Activated CD4-positive, CD25-positive, alpha-beta regulatory T cell treated with anti-CD3 and anti-CD28 coated beads, Interleukin-2, amount 50 U/mL, for 24 hours (primary cell): ENCODE measurements around the gene SLC25A38.

Experiments
- ATAC-seq, 2 donors: fragments of 150-1000 bp; cut with Tn5 transposase; one replicate each; pipeline ENCODE4 v1.10.0; 2021; ENCODE audit warnings: mild to moderate bottlenecking in 1 of 2, moderate library complexity in 1 of 2

The SLC25A38 gene

DNA sequence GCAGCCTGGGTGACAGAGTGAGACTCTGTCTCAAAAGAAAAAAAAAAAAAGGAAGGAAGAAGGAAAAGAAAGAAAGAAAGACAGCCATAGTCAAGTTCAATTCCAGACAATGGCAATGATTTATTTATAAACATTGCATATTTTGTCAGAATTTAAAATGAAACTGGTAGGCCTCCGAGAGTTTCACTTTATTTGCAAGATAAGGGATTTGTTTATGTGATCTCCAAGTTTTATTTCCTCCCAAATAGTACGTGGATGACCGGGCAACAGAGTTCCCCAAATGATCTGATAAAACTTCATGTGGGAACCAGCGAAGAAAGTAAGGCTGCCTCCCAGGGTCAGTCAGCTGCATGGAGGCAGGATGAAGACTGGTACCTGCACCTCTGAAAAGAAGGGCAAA lies 55.7 kb downstream of the SLC25A38 start:
- no peak for ATAC-seq

DNA sequence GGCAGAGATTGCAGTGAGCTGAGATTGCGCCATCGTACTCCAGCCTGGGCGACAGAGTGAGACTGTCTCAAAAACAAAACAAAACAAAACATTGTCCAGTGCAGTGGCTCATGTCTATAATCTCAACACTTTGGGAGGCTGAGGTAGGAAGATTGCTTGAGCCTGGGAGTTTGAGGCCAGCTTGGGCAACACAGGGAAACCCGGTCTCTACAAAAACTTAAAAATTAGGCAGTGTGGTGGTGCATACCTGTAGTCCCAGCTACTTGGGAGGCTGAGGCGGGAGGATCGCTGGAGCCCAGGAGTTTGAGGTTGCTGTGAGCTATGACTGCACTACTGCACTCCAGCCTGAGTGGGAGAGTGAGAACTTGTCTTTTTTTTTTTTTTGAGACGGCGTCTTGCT lies 57.1 kb downstream of the SLC25A38 start:
- ATAC-seq, result no peak

DNA sequence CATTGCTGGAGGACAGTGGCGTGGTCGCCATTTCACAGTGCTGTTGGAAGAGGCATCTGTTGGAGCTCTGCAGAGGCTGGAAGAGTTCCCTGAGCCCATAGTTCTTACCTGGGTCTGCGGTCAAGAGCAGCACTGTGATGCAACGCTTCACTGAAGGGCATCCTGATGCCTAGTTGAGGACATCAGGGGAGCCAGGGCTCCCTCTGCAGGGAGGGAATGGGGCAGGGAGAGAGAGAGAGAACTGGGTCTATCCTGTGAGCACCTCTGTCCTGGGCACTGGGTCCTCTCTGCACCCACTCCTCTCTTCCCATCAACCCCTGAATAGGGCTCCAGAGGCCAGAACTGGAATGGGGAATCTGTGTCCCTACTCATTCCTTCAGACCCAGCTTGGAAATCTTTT lies 60.4 kb downstream of the SLC25A38 start:
- ATAC-seq, result no peak

DNA sequence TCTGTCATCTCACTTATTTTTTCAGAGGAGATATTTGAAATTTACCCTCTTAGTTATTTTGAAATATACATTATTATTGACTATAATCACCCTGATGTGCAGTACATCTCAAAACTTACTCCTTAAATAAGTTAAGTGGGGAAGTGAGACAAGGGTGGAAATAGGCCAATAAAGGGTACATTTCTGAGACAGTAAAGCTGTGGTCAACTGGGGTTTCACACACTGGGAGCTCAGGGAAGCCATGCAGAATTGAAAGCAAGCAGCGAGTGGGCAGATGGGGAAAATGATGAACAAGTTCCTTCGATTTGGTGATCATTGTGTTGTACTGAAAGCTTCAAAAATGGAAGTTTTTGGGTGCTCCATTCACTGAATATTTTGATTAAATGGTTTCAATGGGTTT lies 62.8 kb downstream of the SLC25A38 start:
- no peak for ATAC-seq

DNA sequence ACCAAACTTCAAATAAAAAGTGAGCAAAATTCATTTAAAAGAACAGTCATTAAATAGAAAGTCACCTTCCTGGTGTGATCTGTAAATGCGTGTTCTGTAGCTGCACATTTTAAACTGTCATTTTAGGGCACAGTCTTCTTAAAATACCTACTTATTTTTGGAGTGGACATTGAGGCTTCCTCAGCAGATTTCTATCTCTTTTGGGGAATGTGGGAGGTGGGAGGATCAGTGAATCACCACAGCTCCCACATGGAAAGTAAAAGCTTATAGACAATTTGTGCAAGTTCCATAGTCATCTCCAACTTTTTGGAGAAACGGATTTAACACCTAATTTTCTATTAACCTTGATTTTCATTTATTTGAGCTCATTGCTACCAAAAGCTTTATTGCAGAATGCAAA lies 63.3 kb downstream of the SLC25A38 start:
- no peak for ATAC-seq
